Duodenal mucosa (tissue), 2 donors: ENCODE results near the gene TLK1.

Source experiments
- H3K27ac ChIP-seq: one replicate; pipeline ENCODE4 v1.7.0; 2013; ENCODE audit warnings: low read depth, low read length
- H3K27me3 ChIP-seq, 2 donors: one replicate each; pipeline ENCODE4 v1.7.0; 2013; ENCODE audit warnings: low read length in 2 of 2, control low read depth in 1 of 2; ENCODE audit not compliant: insufficient read depth in 2 of 2, control insufficient read depth in 1 of 2
- H3K36me3 ChIP-seq, 2 donors: one replicate each; pipeline ENCODE4 v1.7.0; 2013; ENCODE audit warnings: low read length in 2 of 2, control low read depth in 1 of 2; ENCODE audit not compliant: insufficient read depth in 2 of 2, control insufficient read depth in 1 of 2
- H3K4me1 ChIP-seq, 2 donors: one replicate each; pipeline ENCODE4 v1.7.0; 2013; ENCODE audit warnings: low read length in 2 of 2, control low read depth in 1 of 2; ENCODE audit not compliant: insufficient read depth in 2 of 2, control insufficient read depth in 1 of 2
- H3K4me3 ChIP-seq, 2 donors: one replicate each; pipeline ENCODE4 v1.7.0; 2013; ENCODE audit warnings: low read length in 2 of 2, low read depth in 1 of 2
- H3K9ac ChIP-seq, 2 donors: one replicate each; pipeline ENCODE4 v1.7.0; 2013; ENCODE audit warnings: low read length in 2 of 2, low read depth in 1 of 2
- H3K9me3 ChIP-seq, 2 donors: one replicate each; pipeline ENCODE4 v1.7.0; 2013; ENCODE audit warnings: low read length in 2 of 2, control low read depth in 1 of 2; ENCODE audit not compliant: control insufficient read depth in 1 of 2

The TLK1 gene

GRCh38 chr2:171160119-171160955 lies at the start of gene TLK1:
Gene TLK1 (minus strand): TSS chr2:171160893. CDS start chr2:171160428, 465 bp downstream.
- H3K27me3 ChIP-seq, result no peaks in the 10 kb centered on the region
- peak within 1 kb of the TSS; percentile 72 to 84 for H3K9ac ChIP-seq
- H3K36me3 ChIP-seq, result no peaks in the 10 kb centered on the region
- no peaks in the 10 kb centered on the region for H3K9me3 ChIP-seq
- H3K4me3 ChIP-seq, result peak within 1 kb of the TSS; percentile 84 to 90
- H3K27ac ChIP-seq, result peak within 1 kb of the TSS; percentile 94
- peaks cover 13 to 20% of the 10 kb centered on the region in 2 donors for H3K4me1 ChIP-seq

- Histone ChIP-seq H3K36me3 (no peaks in the 10 kb centered on the region), H3K27ac (no peak overlapping the region), H3K4me3 (no peak overlapping the region), H3K9me3 (no peaks in the 10 kb centered on the region), H3K9ac (no peak overlapping the region), H3K27me3 (no peaks in the 10 kb centered on the region), H3K4me1 (no peaks in the 10 kb centered on the region)
Observed at GRCh38 chr2:171210216-171210863, 49.6 kb upstream of the TLK1 start.

GRCh38 chr2:171208657-171209056 lies 48.0 kb upstream of the TLK1 start:
- Histone ChIP-seq H3K9me3 (no peaks in the 10 kb centered on the region), H3K9ac (no peak overlapping the region), H3K27ac (no peak overlapping the region), H3K4me3 (no peak overlapping the region), H3K36me3 (no peaks in the 10 kb centered on the region), H3K27me3 (no peaks in the 10 kb centered on the region), H3K4me1 (no peaks in the 10 kb centered on the region)

GRCh38 chr2:171206422-171207115 lies 45.9 kb upstream of the TLK1 start:
- no peaks in the 10 kb centered on the region for H3K4me1 ChIP-seq
- no peak overlapping the region for H3K4me3 ChIP-seq
- H3K27ac ChIP-seq, result no peak overlapping the region
- no peaks in the 10 kb centered on the region for H3K36me3 ChIP-seq
- H3K27me3 ChIP-seq, result no peaks in the 10 kb centered on the region
- H3K9me3 ChIP-seq, result no peaks in the 10 kb centered on the region
- H3K9ac ChIP-seq, result no peak overlapping the region

GRCh38 chr2:171205551-171205950 lies 44.9 kb upstream of the TLK1 start:
- Histone ChIP-seq H3K9ac (no peak overlapping the region), H3K36me3 (no peaks in the 10 kb centered on the region), H3K4me3 (no peak overlapping the region), H3K27me3 (no peaks in the 10 kb centered on the region), H3K9me3 (no peaks in the 10 kb centered on the region), H3K4me1 (no peaks in the 10 kb centered on the region), H3K27ac (no peak overlapping the region)

- Histone ChIP-seq H3K9me3 (no peaks in the 10 kb centered on the region), H3K27ac (no peak overlapping the region), H3K36me3 (no peaks in the 10 kb centered on the region), H3K4me1 (no peaks in the 10 kb centered on the region), H3K4me3 (no peak overlapping the region), H3K9ac (no peak overlapping the region), H3K27me3 (no peaks in the 10 kb centered on the region)
Observed at GRCh38 chr2:171201767-171202166, 41.1 kb upstream of the TLK1 start.

- no peaks in the 10 kb centered on the region for H3K4me1 ChIP-seq
- H3K4me3 ChIP-seq, result no peak overlapping the region
- no peaks in the 10 kb centered on the region for H3K36me3 ChIP-seq
Observed at GRCh38 chr2:171201271-171201670, 40.6 kb upstream of the TLK1 start.

GRCh38 chr2:171200469-171200868 lies 39.8 kb upstream of the TLK1 start:
- H3K27me3 ChIP-seq, result no peaks in the 10 kb centered on the region
- H3K4me3 ChIP-seq, result no peak overlapping the region
- no peaks in the 10 kb centered on the region for H3K9me3 ChIP-seq
- no peaks in the 10 kb centered on the region for H3K4me1 ChIP-seq
- H3K27ac ChIP-seq, result no peak overlapping the region
- H3K9ac ChIP-seq, result no peak overlapping the region
- no peaks in the 10 kb centered on the region for H3K36me3 ChIP-seq

More at GRCh38 chr2:171201271-171201670, 40.6 kb upstream of the TLK1 start:
- Histone ChIP-seq H3K9me3 (no peaks in the 10 kb centered on the region), H3K27ac (no peak overlapping the region), H3K9ac (no peak overlapping the region), H3K27me3 (no peaks in the 10 kb centered on the region)

- no peak overlapping the region for H3K27ac ChIP-seq
- H3K4me3 ChIP-seq, result no peak overlapping the region
- no peak overlapping the region for H3K9ac ChIP-seq
- no peaks in the 10 kb centered on the region for H3K27me3 ChIP-seq
- no peaks in the 10 kb centered on the region for H3K9me3 ChIP-seq
- H3K4me1 ChIP-seq, result no peaks in the 10 kb centered on the region
- no peaks in the 10 kb centered on the region for H3K36me3 ChIP-seq
Observed at GRCh38 chr2:171191021-171191420, 30.3 kb upstream of the TLK1 start.

- H3K4me3 ChIP-seq, result no peak overlapping the region
- no peaks in the 10 kb centered on the region for H3K9me3 ChIP-seq
- no peaks in the 10 kb centered on the region for H3K4me1 ChIP-seq
- no peak overlapping the region for H3K27ac ChIP-seq
- no peaks in the 10 kb centered on the region for H3K27me3 ChIP-seq
- H3K9ac ChIP-seq, result no peak overlapping the region
- H3K36me3 ChIP-seq, result no peaks in the 10 kb centered on the region
Observed at GRCh38 chr2:171187819-171188218, 27.1 kb upstream of the TLK1 start.
